Measurements from ENCODE around the gene CD81.

DNA sequence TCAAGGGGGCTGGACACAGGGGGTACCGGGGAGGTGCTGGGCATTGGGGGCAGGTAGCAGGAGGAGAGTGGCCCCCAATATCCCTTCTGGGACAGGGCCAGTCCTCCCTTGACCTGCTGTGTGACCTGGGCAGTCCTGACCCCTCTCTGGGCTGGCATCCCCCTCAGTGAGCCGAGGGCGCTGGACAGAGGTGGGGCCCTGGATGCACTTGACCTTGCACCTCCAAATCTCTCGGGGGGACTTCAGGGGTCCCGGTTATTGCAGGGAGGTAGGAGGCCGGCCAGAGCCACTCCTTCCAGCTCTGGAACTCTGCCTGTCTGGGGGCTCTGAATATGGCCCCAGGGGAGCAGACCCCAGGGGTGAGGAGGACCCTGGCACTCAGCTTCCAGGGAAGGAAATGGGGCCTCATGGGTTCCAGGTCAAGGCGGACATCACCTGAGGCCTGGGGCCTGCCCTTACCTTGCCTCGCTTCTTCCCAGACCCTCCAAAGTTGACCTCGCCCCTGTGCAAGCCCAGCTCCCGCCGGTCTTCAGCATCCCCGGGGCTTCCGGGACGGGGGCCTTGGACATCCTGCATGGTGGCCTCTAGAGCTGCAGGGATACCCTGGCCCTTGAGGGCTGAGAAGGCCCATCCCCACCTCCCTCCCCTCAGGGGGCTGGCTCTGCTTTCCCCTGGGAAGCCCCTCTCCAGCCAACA, 45.5 kb downstream of the CD81 start:
- TF ChIP-seq, protein P1, sequence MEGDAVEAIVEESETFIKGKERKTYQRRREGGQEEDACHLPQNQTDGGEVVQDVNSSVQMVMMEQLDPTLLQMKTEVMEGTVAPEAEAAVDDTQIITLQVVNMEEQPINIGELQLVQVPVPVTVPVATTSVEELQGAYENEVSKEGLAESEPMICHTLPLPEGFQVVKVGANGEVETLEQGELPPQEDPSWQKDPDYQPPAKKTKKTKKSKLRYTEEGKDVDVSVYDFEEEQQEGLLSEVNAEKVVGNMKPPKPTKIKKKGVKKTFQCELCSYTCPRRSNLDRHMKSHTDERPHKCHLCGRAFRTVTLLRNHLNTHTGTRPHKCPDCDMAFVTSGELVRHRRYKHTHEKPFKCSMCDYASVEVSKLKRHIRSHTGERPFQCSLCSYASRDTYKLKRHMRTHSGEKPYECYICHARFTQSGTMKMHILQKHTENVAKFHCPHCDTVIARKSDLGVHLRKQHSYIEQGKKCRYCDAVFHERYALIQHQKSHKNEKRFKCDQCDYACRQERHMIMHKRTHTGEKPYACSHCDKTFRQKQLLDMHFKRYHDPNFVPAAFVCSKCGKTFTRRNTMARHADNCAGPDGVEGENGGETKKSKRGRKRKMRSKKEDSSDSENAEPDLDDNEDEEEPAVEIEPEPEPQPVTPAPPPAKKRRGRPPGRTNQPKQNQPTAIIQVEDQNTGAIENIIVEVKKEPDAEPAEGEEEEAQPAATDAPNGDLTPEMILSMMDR (conservative IDR thresholded peaks at IDR 0.05; ENCODE audit: low read length) = no peak
- TF ChIP-seq EZH2phosphoT487 (IDR thresholded peaks at IDR 0.05; ENCODE audit: borderline replicate concordance) = no peak

Data from Loucy (cell line).